K562 (cell line): ENCODE measurements around the gene NTRK3. TPM values are rescaled to one million over a fixed set of nuclear protein-coding genes. Genes with fewer than 3 reads are reported as not detected.

Experiments used
- ATAC-seq: fragments of 200-7000 bp; cut with Tn5 transposase; 3 replicates; pipeline ENCODE4 v1.9.1; 2020; ENCODE audit warnings: moderate library complexity
- BruUV-seq: library from RNA; stranded (reverse); fragments of 400-500 nt; replicated peaks from 2 replicates; lab custom pipeline; 2021; lab: Mats Ljungman, UMichigan
- CTCF ChIA-PET: fragments of 300-600 bp; formaldehyde crosslinking; extraction: SDS; loops from one replicate; lab custom pipeline; 2021; ENCODE audit warnings: low intra/inter-chr PET ratio; lab: Yijun Ruan, JAX
- POLR2A ChIA-PET: fragments of 300-600, 350-650 bp; sonication (Branson Sonifier 250); formaldehyde crosslinking; extraction: SDS; loops from one replicate; lab custom pipeline; 2021; ENCODE audit warnings: antibody characterized with exemption, inconsistent platforms; lab: Yijun Ruan, JAX
- DNase-seq, 4 experiments: peaks; one replicate each; pipeline versions ENCODE4 v3.0.0 to v3.0.0-alpha.2; 2011 to 2018; ENCODE audit warnings: low spot score in 3 of 4, mixed read lengths in 3 of 4; ENCODE audit errors: extremely low read depth in 1 of 4
- FAIRE-seq: peaks from 2 replicates; lab custom pipeline; 2011; peaks lifted over from hg19 to GRCh38; lab: Jason Lieb, UNC
- H2AFZ ChIP-seq: 2 replicates; pipeline ENCODE4 v1.6.0; 2011; ENCODE audit warnings: low read depth, low read length, control low read depth, inconsistent platforms
- H3K27ac ChIP-seq: fragments of 200-600 bp; 3 replicates; pipeline ENCODE4 v1.8.0; 2011; ENCODE audit warnings: low read depth, mild to moderate bottlenecking, control low read depth, inconsistent platforms, low read length, moderate library complexity, mixed read lengths; ENCODE audit errors: extremely low read depth
- H3K27me3 ChIP-seq, 2 experiments: fragments of 300-600 bp in 1 of 2; 2 replicates in 1 of 2; 3 replicates in 1 of 2; pipeline versions ENCODE4 v1.6.0 to v1.8.0; 2011; ENCODE audit warnings: inconsistent platforms in 2 of 2, low read length in 2 of 2, mild to moderate bottlenecking in 1 of 2, mixed read lengths in 1 of 2, moderate library complexity in 1 of 2; ENCODE audit not compliant: control insufficient read depth in 2 of 2, insufficient read depth in 2 of 2
- H3K36me3 ChIP-seq: fragments of 300-600 bp; 3 replicates; pipeline ENCODE4 v1.8.0; 2011; ENCODE audit warnings: mild to moderate bottlenecking, low read length, inconsistent platforms; ENCODE audit not compliant: control insufficient read depth, insufficient read depth
- H3K4me1 ChIP-seq, 2 experiments: fragments of 200-600 bp in 1 of 2; replicated peaks in 1 of 2; 2 replicates in 1 of 2; 3 replicates in 1 of 2; pipeline versions ENCODE4 v1.5.1 to v1.8.0; 2011; ENCODE audit warnings: inconsistent platforms in 2 of 2, low read length in 2 of 2, mild to moderate bottlenecking in 1 of 2, mixed read lengths in 1 of 2, moderate library complexity in 1 of 2; ENCODE audit not compliant: control insufficient read depth in 2 of 2, insufficient read depth in 2 of 2
- H3K4me2 ChIP-seq: 2 replicates; pipeline ENCODE4 v1.6.1; 2011; ENCODE audit warnings: low read length, control low read depth, inconsistent platforms, mixed read lengths; ENCODE audit not compliant: insufficient read depth
- H3K4me3 ChIP-seq: fragments of 200-600 bp; sonication (generic), shearing (Covaris generic); 2 replicates; pipeline ENCODE4 v1.5.1; 2016; ENCODE audit warnings: control low read depth, inconsistent platforms
- H3K79me2 ChIP-seq: fragments of 200-600 bp; 3 replicates; pipeline ENCODE4 v1.8.0; 2011; ENCODE audit warnings: low read length, inconsistent platforms; ENCODE audit not compliant: control insufficient read depth, insufficient read depth
- H3K9ac ChIP-seq, 2 experiments: 2 replicates each; pipeline versions ENCODE4 v1.6.0 to v1.6.1; 2011; ENCODE audit warnings: low read depth in 2 of 2, low read length in 2 of 2, control low read depth in 1 of 2, inconsistent platforms in 1 of 2, mild to moderate bottlenecking in 1 of 2, mixed read lengths in 1 of 2; ENCODE audit not compliant: insufficient read depth in 1 of 2
- H3K9me1 ChIP-seq: one replicate; pipeline ENCODE4 v1.6.0; 2011; ENCODE audit warnings: inconsistent platforms, mild to moderate bottlenecking, low read length, moderate library complexity; ENCODE audit not compliant: control insufficient read depth, insufficient read depth
- H3K9me3 ChIP-seq: replicated peaks from 2 replicates; pipeline ENCODE4 v1.5.1; 2011; ENCODE audit warnings: low read depth, low read length, inconsistent platforms; ENCODE audit not compliant: control insufficient read depth, insufficient read depth
- H4K20me1 ChIP-seq: replicated peaks from 2 replicates; pipeline ENCODE4 v1.6.1; 2011; ENCODE audit warnings: low read length, inconsistent platforms, mixed read lengths; ENCODE audit not compliant: control insufficient read depth, insufficient read depth
- CBFA2T3 ChIP-seq: fragments of 450-650 bp; IDR thresholded peaks from 2 replicates; pipeline ENCODE4 v1.6.1; 2017
- CXXC5 ChIP-seq: fragments of 250-450 bp; sonication (Bioruptor Pico); IDR thresholded peaks from 2 replicates; pipeline ENCODE4 v1.8.0; 2022; ENCODE audit warnings: inconsistent platforms, mild to moderate bottlenecking, moderate library complexity
- ESRRA ChIP-seq: fragments of 450-650 bp; IDR thresholded peaks from 2 replicates; pipeline ENCODE4 v1.6.1; 2014; ENCODE audit warnings: low read depth, mild to moderate bottlenecking, moderate library complexity, borderline replicate concordance
- GATA2 ChIP-seq: sonication (generic); formaldehyde crosslinking; IDR thresholded peaks from 2 replicates; pipeline ENCODE4 v1.4.0; 2020; ENCODE audit warnings: mild to moderate bottlenecking, missing genetic modification reagents
- GTF2A2 ChIP-seq: IDR thresholded peaks from 2 replicates; pipeline ENCODE4 v1.6.1; 2016; ENCODE audit warnings: mild to moderate bottlenecking, missing genetic modification characterization, missing compliant biosample characterization
- HMBOX1 ChIP-seq: sonication (generic); IDR thresholded peaks from 2 replicates; pipeline ENCODE4 v1.6.1; 2016
- MITF ChIP-seq: IDR thresholded peaks from 2 replicates; pipeline ENCODE4 v1.6.1; 2014; ENCODE audit warnings: antibody characterized with exemption
- SNIP1 ChIP-seq: fragments of 450-650 bp; IDR thresholded peaks from 2 replicates; pipeline ENCODE4 v1.7.1; 2017; ENCODE audit warnings: low read depth, mild to moderate bottlenecking
- SRSF9 ChIP-seq: fragments of 200-400 bp; formaldehyde crosslinking; IDR thresholded peaks from 2 replicates; pipeline ENCODE4 v1.6.1; 2017; ENCODE audit warnings: low read depth, low read length, borderline replicate concordance
- STAG1 ChIP-seq: sonication (generic); formaldehyde crosslinking; IDR thresholded peaks from 2 replicates; pipeline ENCODE4 v1.5.0; 2020; ENCODE audit warnings: missing genetic modification reagents, borderline replicate concordance
- ZNF583 ChIP-seq: fragments of 250-450 bp; sonication (Bioruptor Pico); IDR thresholded peaks from 2 replicates; pipeline ENCODE4 v1.4.0; 2020
- ZNF707 ChIP-seq: fragments of 250-450 bp; sonication (Bioruptor Pico); conservative IDR thresholded peaks from 2 replicates; pipeline ENCODE4 v1.8.0; 2022; ENCODE audit warnings: inconsistent platforms, mild to moderate bottlenecking, moderate library complexity
- WGBS: fragments of 100-300 bp; shearing (Covaris generic); methylation state at CpG from one replicate; pipeline ENCODE4 v1.1.6; 2016; ENCODE audit warnings: low coverage, mixed read lengths; ENCODE audit not compliant: insufficient coverage; ENCODE audit errors: missing lambda C conversion rate; 5-methylcytosine and 5-hydroxymethylcytosine counted together
- in situ Hi-C: fragments of 300-500 bp; cut with MboI; formaldehyde crosslinking; loops from 4 replicates; pipeline ENCODE4 v1.15.0; 2018; ENCODE audit warnings: inconsistent platforms, mixed read lengths
- intact Hi-C: fragments of 100-400 bp; cut with micrococcal nuclease; formaldehyde crosslinking; loops from 2 replicates; pipeline ENCODE4 v1.14.2; 2022
- polyA plus RNA-seq, 8 experiments: library from polyadenylated mRNA; depleted of rRNA in 4 of 8; stranded (reverse) in 5 of 8; unstranded in 3 of 8; fragments of >200 nt; fragmentation: Nextera tagmentation in 2 of 8; fragmentation: Illumina TruSeq in 1 of 8; extraction: Ambion mirVana in 2 of 8; extraction: Trizol in 1 of 8; gene quantifications; 2 replicates each; pipeline versions ENCODE4 v1.2.1 to v1.2.3, GENCODE V29; 2011 to 2014; ENCODE audit warnings: inconsistent platforms in 1 of 8, missing spikeins in 1 of 8
- total RNA-seq, 7 experiments: library from RNA; depleted of rRNA in 6 of 7; stranded (reverse); fragments of >200 nt in 6 of 7; fragmentation: Illumina TruSeq in 2 of 7; extraction: Trizol in 2 of 7; gene quantifications; 2 replicates each; pipeline versions ENCODE4 v1.2.1 to v1.2.3, GENCODE V29; 2011 to 2021; ENCODE audit warnings: low replicate concordance in 1 of 7
- TF ChIP-seq, protein P1 (sequence below), 2 experiments: fragments of 450-650 bp in 1 of 2; sonication (generic) in 1 of 2; formaldehyde crosslinking in 1 of 2; IDR thresholded peaks; 2 replicates each; pipeline versions ENCODE4 v1.7.1 to v1.9.0; 2016 to 2022; ENCODE audit warnings: inconsistent platforms in 1 of 2, mild to moderate bottlenecking in 1 of 2, missing genetic modification reagents in 1 of 2

NTRK3 gene
- total and polyA plus RNA-seq, 9 of the 15 experiments (the other 6 are each of a cell fraction or from before 2014, with no cell fraction given): 0.11 to 0.13 TPM; not detected in 7

DNA sequence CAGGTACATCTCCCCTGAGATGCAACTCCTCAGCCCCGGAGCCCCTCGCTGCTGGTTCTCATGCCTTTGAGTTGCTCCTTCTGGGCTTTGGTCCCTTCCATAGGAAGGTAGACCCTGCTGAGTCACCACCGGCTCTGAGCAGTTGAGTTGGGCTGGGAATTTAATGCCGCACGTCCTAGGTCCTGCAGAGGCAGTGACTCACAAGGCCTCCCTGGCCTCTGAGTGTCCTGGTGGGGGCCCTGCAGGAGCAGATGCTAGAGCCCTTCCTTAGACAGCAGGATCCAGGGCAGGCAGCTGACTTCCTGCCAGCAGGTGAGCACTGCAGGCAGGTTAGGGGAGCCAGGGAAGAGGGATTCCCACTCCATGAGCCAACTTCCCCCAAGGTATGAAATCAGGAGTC, 5.5 kb upstream of the NTRK3 start:
- no peak overlapping the region for H3K4me3 ChIP-seq
- ChIA-PET CTCF (no interaction called here), POLR2A (no interaction called here)
- 0 out of 2 replicates have a peak, but pooled peaks cover 2% of the 10 kb centered on the region for H4K20me1 ChIP-seq
- H3K9ac ChIP-seq: no peak overlapping the region
- intact Hi-C loops: no loop called here
- H2AFZ ChIP-seq: no peak overlapping the region
- H3K4me2 ChIP-seq: no peak overlapping the region
- BruUV-seq: no TSS peak
- FAIRE-seq: no peak
- H3K79me2 ChIP-seq: no peaks in the 10 kb centered on the region
- no peak overlapping the region for H3K27ac ChIP-seq
- no peaks in the 10 kb centered on the region for H3K9me3 ChIP-seq
- no peak for ATAC-seq
- in situ Hi-C loops: no loop called here
- WGBS: 0% methylated on average over 5 of the region's 5 CpGs
- peaks cover 2 to 15% of the 10 kb centered on the region in 2 experiments; a peak in 2 of 5 replicates for H3K27me3 ChIP-seq
- no peak for DNase-seq
- no peaks in the 10 kb centered on the region for H3K36me3 ChIP-seq
- H3K9me1 ChIP-seq: no peaks in the 10 kb centered on the region
- no peaks in the 10 kb centered on the region; a peak in 1 of 5 replicates for H3K4me1 ChIP-seq
- no peak for TF ChIP-seq ZNF583 (CRISPR knock-in tag)
- no peak for TF ChIP-seq MITF
- TF ChIP-seq STAG1: no peak
- TF ChIP-seq GTF2A2 (tag): no peak
- no peak for TF ChIP-seq CXXC5 (CRISPR knock-in tag)
- no peak for TF ChIP-seq SNIP1
- no peak for TF ChIP-seq GATA2
- TF ChIP-seq ESRRA: no peak
- TF ChIP-seq, protein P1, sequence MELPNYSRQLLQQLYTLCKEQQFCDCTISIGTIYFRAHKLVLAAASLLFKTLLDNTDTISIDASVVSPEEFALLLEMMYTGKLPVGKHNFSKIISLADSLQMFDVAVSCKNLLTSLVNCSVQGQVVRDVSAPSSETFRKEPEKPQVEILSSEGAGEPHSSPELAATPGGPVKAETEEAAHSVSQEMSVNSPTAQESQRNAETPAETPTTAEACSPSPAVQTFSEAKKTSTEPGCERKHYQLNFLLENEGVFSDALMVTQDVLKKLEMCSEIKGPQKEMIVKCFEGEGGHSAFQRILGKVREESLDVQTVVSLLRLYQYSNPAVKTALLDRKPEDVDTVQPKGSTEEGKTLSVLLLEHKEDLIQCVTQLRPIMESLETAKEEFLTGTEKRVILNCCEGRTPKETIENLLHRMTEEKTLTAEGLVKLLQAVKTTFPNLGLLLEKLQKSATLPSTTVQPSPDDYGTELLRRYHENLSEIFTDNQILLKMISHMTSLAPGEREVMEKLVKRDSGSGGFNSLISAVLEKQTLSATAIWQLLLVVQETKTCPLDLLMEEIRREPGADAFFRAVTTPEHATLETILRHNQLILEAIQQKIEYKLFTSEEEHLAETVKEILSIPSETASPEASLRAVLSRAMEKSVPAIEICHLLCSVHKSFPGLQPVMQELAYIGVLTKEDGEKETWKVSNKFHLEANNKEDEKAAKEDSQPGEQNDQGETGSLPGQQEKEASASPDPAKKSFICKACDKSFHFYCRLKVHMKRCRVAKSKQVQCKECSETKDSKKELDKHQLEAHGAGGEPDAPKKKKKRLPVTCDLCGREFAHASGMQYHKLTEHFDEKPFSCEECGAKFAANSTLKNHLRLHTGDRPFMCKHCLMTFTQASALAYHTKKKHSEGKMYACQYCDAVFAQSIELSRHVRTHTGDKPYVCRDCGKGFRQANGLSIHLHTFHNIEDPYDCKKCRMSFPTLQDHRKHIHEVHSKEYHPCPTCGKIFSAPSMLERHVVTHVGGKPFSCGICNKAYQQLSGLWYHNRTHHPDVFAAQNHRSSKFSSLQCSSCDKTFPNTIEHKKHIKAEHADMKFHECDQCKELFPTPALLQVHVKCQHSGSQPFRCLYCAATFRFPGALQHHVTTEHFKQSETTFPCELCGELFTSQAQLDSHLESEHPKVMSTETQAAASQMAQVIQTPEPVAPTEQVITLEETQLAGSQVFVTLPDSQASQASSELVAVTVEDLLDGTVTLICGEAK (IDR thresholded peaks at IDR 0.05): no peak
- TF ChIP-seq, protein P1 (CRISPR knock-in tag; IDR thresholded peaks at IDR 0.05): no peak
- no peak for TF ChIP-seq CBFA2T3
- no peak for TF ChIP-seq SRSF9
- TF ChIP-seq ZNF707: no peak
- TF ChIP-seq HMBOX1: no peak
